Ascending aorta (tissue), 2 donors: ENCODE results near the gene SDK2. TPM values are rescaled to one million over a fixed set of nuclear protein-coding genes. Genes with fewer than 3 reads are reported as not detected.
"Not testable (repeated sequence)": the region's sequence is repeated elsewhere in the genome, so short reads cannot be mapped to it uniquely, and the experiment has no call there.

Experiments used
- DNase-seq, 2 donors: peaks; one replicate each; pipeline ENCODE4 v3.0.0-alpha.2; 2019; ENCODE audit warnings: low spot score in 2 of 2
- H3K27ac ChIP-seq, 2 donors: fragments of 200-600 bp; sonication (generic); one replicate each; pipeline ENCODE4 v1.5.1; 2016 to 2017; ENCODE audit warnings: mild to moderate bottlenecking in 1 of 2
- H3K27me3 ChIP-seq: fragments of 200-600 bp; sonication (generic); one replicate; pipeline ENCODE4 v1.5.1; 2017
- H3K36me3 ChIP-seq, 2 donors: fragments of 200-600 bp; sonication (generic); one replicate each; pipeline ENCODE4 v1.5.1; 2016
- H3K4me1 ChIP-seq, 2 donors: fragments of 200-600 bp; sonication (generic); one replicate each; pipeline ENCODE4 v1.5.1; 2016 to 2017; ENCODE audit warnings: mild to moderate bottlenecking in 1 of 2
- H3K4me3 ChIP-seq, 2 donors: fragments of 200-600 bp; sonication (generic); one replicate each; pipeline ENCODE4 v1.5.1; 2016 to 2017; ENCODE audit warnings: mild to moderate bottlenecking in 1 of 2
- H3K9me3 ChIP-seq, 2 donors: fragments of 200-600 bp; sonication (generic); one replicate each; pipeline ENCODE4 v1.5.1; 2016
- CTCF ChIP-seq, 3 experiments: fragments of 200-600 bp in 2 of 3; fragments of 450-650 bp in 1 of 3; sonication (generic) in 2 of 3; IDR thresholded peaks; one replicate each; pipeline ENCODE4 v1.5.1; 2016 to 2019; ENCODE audit warnings: antibody characterized with exemption in 3 of 3, mild to moderate bottlenecking in 1 of 3, moderate library complexity in 1 of 3
- intact Hi-C: fragments of 100-400 bp; cut with DNase I; formaldehyde crosslinking; loops from one replicate; pipeline ENCODE4 v1.15.1; 2023
- total RNA-seq: library from RNA; depleted of rRNA; stranded (reverse); fragments of >200 nt; gene quantifications from one replicate; pipeline ENCODE4 v1.1.0, GENCODE V29; 2016

The SDK2 gene
- total RNA-seq, 1 donor from 2014 or later = 8.1 TPM

GRCh38 chr17:73316919-73317505, 327.2 kb downstream of the SDK2 start:
- no peak for TF ChIP-seq CTCF (IDR thresholded peaks at IDR 0.05)
- no peak for DNase-seq
- Histone ChIP-seq H3K27me3 (no peaks in the 10 kb centered on the region), H3K4me3 (no peak overlapping the region), H3K27ac (no peak overlapping the region), H3K36me3 (no peaks in the 10 kb centered on the region), H3K4me1 (peaks cover 0 to 6% of the 10 kb centered on the region in 2 donors), H3K9me3 (no peaks in the 10 kb centered on the region)
- intact Hi-C loops = loop anchor here (10.0 kb wide), 1 partner anchor 222 kb away; the partner anchor contains the start of gene SLC39A11

GRCh38 chr17:73315471-73315870, 328.8 kb downstream of the SDK2 start:
- Histone ChIP-seq H3K9me3 (no peaks in the 10 kb centered on the region), H3K27ac (no peak overlapping the region), H3K36me3 (no peaks in the 10 kb centered on the region), H3K4me1 (peaks cover 0 to 6% of the 10 kb centered on the region in 2 donors), H3K4me3 (no peak overlapping the region), H3K27me3 (no peaks in the 10 kb centered on the region)
- TF ChIP-seq CTCF (IDR thresholded peaks at IDR 0.05) = no peak
- intact Hi-C loops = loop anchor here (10.0 kb wide), 1 partner anchor 221 kb away; the partner anchor contains the start of gene SLC39A11
- DNase-seq = no peak

GRCh38 chr17:73313526-73314127, 330.6 kb downstream of the SDK2 start:
- H3K9me3 ChIP-seq = no peaks in the 10 kb centered on the region
- no peak overlapping the region for H3K4me3 ChIP-seq
- no peaks in the 10 kb centered on the region for H3K36me3 ChIP-seq
- H3K4me1 ChIP-seq = peaks cover 12 to 21% of the 10 kb centered on the region in 2 donors
- intact Hi-C loops = loop anchor here (5.0 to 10.0 kb wide), 2 partner anchors 56 to 219 kb away; partner anchors contain the start of gene SLC39A11
- no peak for TF ChIP-seq CTCF (IDR thresholded peaks at IDR 0.05)
- no peak for DNase-seq
- no peak overlapping the region for H3K27ac ChIP-seq
- no peaks in the 10 kb centered on the region for H3K27me3 ChIP-seq

GRCh38 chr17:73312887-73313286, 331.4 kb downstream of the SDK2 start:
- not testable (repeated sequence) for DNase-seq, H3K9me3 ChIP-seq, H3K36me3 ChIP-seq, H3K27me3 ChIP-seq
- H3K27ac ChIP-seq = peak overlapping the region; percentile 99
- intact Hi-C loops = loop anchor here (1.0 to 10.0 kb wide), 4 partner anchors 29 to 218 kb away; partner anchors contain the start of gene SLC39A11
- H3K4me3 ChIP-seq = peak overlapping the region in 1 of 2 donors; percentile 94
- peaks cover 15 to 26% of the 10 kb centered on the region in 2 donors for H3K4me1 ChIP-seq

GRCh38 chr17:73311781-73312641, 332.2 kb downstream of the SDK2 start, which contains the start of gene CDC42EP4:
TSS of gene CDC42EP4 (minus strand) at chr17:73312001. CDS start at chr17:73286500, 25,501 bp downstream.
- intact Hi-C loops = loop anchor here (1.0 to 10.0 kb wide), 7 partner anchors 20 to 217 kb away; partner anchors contain the start of genes COG1 and SLC39A11
- H3K4me3 ChIP-seq = peak within 1 kb of the TSS; percentile 94 to 100
- H3K4me1 ChIP-seq = peaks cover 16 to 35% of the 10 kb centered on the region in 2 donors
- H3K27ac ChIP-seq = peak within 1 kb of the TSS; percentile 99
- peak; percentile 83 to 98 for DNase-seq
- TF ChIP-seq CTCF (IDR thresholded peaks at IDR 0.05) = no peak
- no peaks in the 10 kb centered on the region for H3K36me3 ChIP-seq
- H3K9me3 ChIP-seq = no peaks in the 10 kb centered on the region
- no peaks in the 10 kb centered on the region for H3K27me3 ChIP-seq
